BLaER1 treated with 17β-estradiol and CSF1 and Interleukin-3, amounts not matched to agents 10 nM and 100 nM (cell line): ENCODE measurements around the gene FARS2.
A peak's percentile ranks its signal among the peaks of the same experiment; 100 is the strongest.

ENCODE experiments used
- H3K27ac ChIP-seq, 11 experiments: shearing (Covaris generic); formaldehyde crosslinking; 2 replicates each; pipeline ENCODE4 v1.8.1; 2022
- H3K27me3 ChIP-seq, 11 experiments: shearing (Covaris generic); formaldehyde crosslinking; 2 replicates each; pipeline ENCODE4 v1.8.1; 2022
- H3K36me3 ChIP-seq, 11 experiments: shearing (Covaris generic); formaldehyde crosslinking; 2 replicates each; pipeline ENCODE4 v1.8.1; 2022
- H3K4me1 ChIP-seq, 10 experiments: shearing (Covaris generic); formaldehyde crosslinking; 2 replicates each; pipeline ENCODE4 v1.8.1; 2022
- H3K4me2 ChIP-seq, 11 experiments: shearing (Covaris generic); formaldehyde crosslinking; 2 replicates each; pipeline ENCODE4 v1.8.1; 2022
- H3K4me3 ChIP-seq, 10 experiments: shearing (Covaris generic); formaldehyde crosslinking; 2 replicates each; pipeline ENCODE4 v1.8.1; 2022
- H3K9ac ChIP-seq, 11 experiments: shearing (Covaris generic); formaldehyde crosslinking; 2 replicates each; pipeline ENCODE4 v1.8.1; 2022
- H3K9me3 ChIP-seq, 11 experiments: shearing (Covaris generic); formaldehyde crosslinking; replicated peaks in 1 of 11; 2 replicates each; pipeline ENCODE4 v1.8.1; 2022
- H4K20me1 ChIP-seq, 11 experiments: shearing (Covaris generic); formaldehyde crosslinking; 2 replicates each; pipeline ENCODE4 v1.8.1; 2022
- Cebpa-rat ChIP-seq, 11 experiments: shearing (Covaris generic); IDR thresholded peaks; 2 replicates each; pipeline ENCODE4 v1.8.1; 2022

The FARS2 gene

DNA sequence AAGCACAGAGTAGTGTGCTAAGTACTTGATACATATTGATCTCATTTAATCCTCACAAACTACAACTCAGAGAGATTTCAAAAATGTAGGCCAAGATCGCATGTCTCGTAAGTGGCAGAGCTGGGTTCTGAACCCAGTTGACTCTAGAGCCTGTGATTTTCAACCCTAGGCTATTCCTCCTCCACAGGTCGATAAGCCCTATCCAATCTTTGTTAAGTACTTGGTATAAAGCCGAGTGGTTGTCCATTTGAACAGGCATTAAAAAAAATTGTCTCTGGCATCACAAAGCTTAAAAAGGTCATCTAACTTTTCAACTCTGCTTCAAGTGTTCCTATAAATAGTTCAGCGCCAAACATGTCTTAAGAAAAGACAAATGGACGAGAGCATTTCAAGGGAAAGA, 38.0 kb upstream of the FARS2 start:
- H3K9me3 ChIP-seq = no peaks in the 10 kb centered on the region
- peaks cover 0 to 36% (median 0%) of the 10 kb centered on the region in 11 experiments; a peak in 5 of 22 replicates for H4K20me1 ChIP-seq
- peaks cover 0 to 46% (median 16%) of the 10 kb centered on the region in 11 experiments; a peak in 12 of 22 replicates for H3K36me3 ChIP-seq
- no peaks in the 10 kb centered on the region for H3K27me3 ChIP-seq
- no peak overlapping the region for H3K4me3 ChIP-seq
- no peak overlapping the region for H3K9ac ChIP-seq
- peaks cover 0 to 22% (median 17%) of the 10 kb centered on the region in 10 experiments; a peak in 14 of 20 replicates for H3K4me1 ChIP-seq
- H3K4me2 ChIP-seq = no peak overlapping the region
- no peak for TF ChIP-seq Cebpa-rat (IDR thresholded peaks at IDR 0.05)
- no peak overlapping the region for H3K27ac ChIP-seq

GRCh38 chr6:5229356-5229755, 32.0 kb upstream of the FARS2 start:
- no peaks in the 10 kb centered on the region for H3K27me3 ChIP-seq
- H4K20me1 ChIP-seq = peaks cover 0 to 65% (median 4%) of the 10 kb centered on the region in 11 experiments; a peak in 12 of 22 replicates
- no peak overlapping the region for H3K9ac ChIP-seq
- no peaks in the 10 kb centered on the region for H3K9me3 ChIP-seq
- H3K36me3 ChIP-seq = peaks cover 0 to 36% (median 19%) of the 10 kb centered on the region in 11 experiments; a peak in 13 of 22 replicates
- no peak overlapping the region for H3K27ac ChIP-seq
- peaks cover 0 to 11% (median 0%) of the 10 kb centered on the region in 10 experiments; a peak in 6 of 20 replicates for H3K4me1 ChIP-seq
- H3K4me3 ChIP-seq = no peak overlapping the region
- H3K4me2 ChIP-seq = no peak overlapping the region
- TF ChIP-seq Cebpa-rat (IDR thresholded peaks at IDR 0.05) = no peak

GRCh38 chr6:5230081-5230480, 31.2 kb upstream of the FARS2 start:
- H3K36me3 ChIP-seq = peaks cover 0 to 43% (median 19%) of the 10 kb centered on the region in 11 experiments; a peak in 14 of 22 replicates
- H3K9ac ChIP-seq = no peak overlapping the region
- no peak overlapping the region for H3K4me2 ChIP-seq
- no peaks in the 10 kb centered on the region for H3K9me3 ChIP-seq
- H3K4me3 ChIP-seq = no peak overlapping the region
- H3K27ac ChIP-seq = no peak overlapping the region
- peaks cover 0 to 18% (median 0%) of the 10 kb centered on the region in 10 experiments; a peak in 6 of 20 replicates for H3K4me1 ChIP-seq
- no peaks in the 10 kb centered on the region for H3K27me3 ChIP-seq
- no peak for TF ChIP-seq Cebpa-rat (IDR thresholded peaks at IDR 0.05)
- H4K20me1 ChIP-seq = peaks cover 0 to 72% (median 4%) of the 10 kb centered on the region in 11 experiments; a peak in 12 of 22 replicates

DNA sequence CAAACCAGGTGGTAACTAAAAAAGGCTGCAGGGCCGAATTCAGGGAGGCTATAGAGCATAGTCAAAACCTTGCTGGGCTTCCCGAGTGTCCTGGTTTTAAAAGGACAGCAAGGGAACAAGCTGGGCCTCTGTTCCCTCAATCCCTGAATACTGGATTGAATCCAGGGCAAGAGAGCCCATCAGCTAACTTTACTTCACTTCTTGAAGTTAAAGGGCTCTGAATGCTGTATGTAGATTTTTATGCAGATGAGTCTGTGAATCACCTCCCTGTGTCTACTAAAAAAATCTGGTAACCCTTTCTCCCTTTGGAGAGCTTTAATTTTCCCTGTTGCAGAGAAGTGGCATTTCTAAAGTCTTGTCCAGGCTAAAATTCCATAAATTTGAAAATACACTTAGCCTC, 30.0 kb upstream of the FARS2 start:
- no peak for TF ChIP-seq Cebpa-rat (IDR thresholded peaks at IDR 0.05)
- Histone ChIP-seq H3K36me3 (peaks cover 0 to 52% (median 25%) of the 10 kb centered on the region in 11 experiments; a peak in 18 of 22 replicates), H4K20me1 (peaks cover 0 to 72% (median 4%) of the 10 kb centered on the region in 11 experiments; a peak in 12 of 22 replicates), H3K4me2 (peak overlapping the region in 1 of 11 experiments; percentile 42; a peak in 1 of 22 replicates), H3K9me3 (no peaks in the 10 kb centered on the region), H3K4me3 (no peak overlapping the region), H3K27me3 (no peaks in the 10 kb centered on the region), H3K9ac (no peak overlapping the region), H3K27ac (no peak overlapping the region), H3K4me1 (peaks cover 0 to 25% (median 0%) of the 10 kb centered on the region in 10 experiments; a peak in 6 of 20 replicates)

DNA sequence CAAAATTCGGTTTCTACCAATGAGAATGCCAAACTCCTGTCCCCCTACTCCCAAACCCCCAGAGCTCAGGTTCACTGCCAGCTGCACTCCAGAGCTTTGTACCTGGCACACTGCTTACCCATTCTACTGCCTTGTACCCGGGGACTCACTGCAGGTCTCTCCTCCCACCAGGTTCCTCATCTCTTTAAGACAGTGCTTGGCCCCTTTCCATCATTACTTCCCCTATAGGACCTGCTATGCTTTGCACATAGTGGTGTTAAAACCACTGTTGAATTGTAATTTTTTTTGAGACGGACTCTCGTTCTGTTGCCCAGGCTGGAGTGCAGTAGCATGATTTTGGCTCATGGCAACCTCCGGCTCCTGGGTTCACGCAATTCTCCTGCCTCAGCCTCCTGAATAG, 26.4 kb upstream of the FARS2 start:
- Histone ChIP-seq H3K27me3 (no peaks in the 10 kb centered on the region), H3K9me3 (no peaks in the 10 kb centered on the region), H3K36me3 (peaks cover 8 to 72% (median 27%) of the 10 kb centered on the region in 11 experiments; a peak in 21 of 22 replicates), H4K20me1 (peaks cover 0 to 92% (median 12%) of the 10 kb centered on the region in 11 experiments; a peak in 13 of 22 replicates), H3K9ac (no peak overlapping the region), H3K27ac (no peak overlapping the region), H3K4me3 (no peak overlapping the region), H3K4me1 (peaks cover 0 to 25% (median 0%) of the 10 kb centered on the region in 10 experiments; a peak in 6 of 20 replicates), H3K4me2 (peak overlapping the region in 2 of 11 experiments; percentile 42 to 71; a peak in 3 of 22 replicates)
- no peak for TF ChIP-seq Cebpa-rat (IDR thresholded peaks at IDR 0.05)

DNA sequence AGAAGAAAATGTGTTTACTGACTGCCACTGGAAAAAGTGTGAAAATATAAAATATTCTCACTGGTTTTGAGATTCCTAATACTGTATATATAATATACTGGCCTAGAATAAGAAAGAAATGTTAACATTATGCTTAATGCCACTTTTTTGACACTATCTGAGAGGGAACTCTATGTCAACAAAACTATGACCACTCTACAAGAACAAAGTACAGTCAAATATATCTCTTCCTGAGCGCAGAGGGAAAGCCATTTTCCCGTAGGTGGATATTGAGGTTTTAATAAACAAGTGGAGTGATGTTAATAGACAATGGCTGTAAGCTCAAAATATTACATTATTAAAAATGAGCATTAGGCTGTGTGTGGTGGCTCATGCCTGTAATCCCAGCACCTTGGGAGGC, 25.5 kb upstream of the FARS2 start:
- no peaks in the 10 kb centered on the region for H3K9me3 ChIP-seq
- no peaks in the 10 kb centered on the region for H3K27me3 ChIP-seq
- no peak overlapping the region for H3K4me2 ChIP-seq
- H3K4me1 ChIP-seq = peaks cover 0 to 20% (median 0%) of the 10 kb centered on the region in 10 experiments; a peak in 6 of 20 replicates
- peaks cover 0 to 92% (median 14%) of the 10 kb centered on the region in 11 experiments; a peak in 13 of 22 replicates for H4K20me1 ChIP-seq
- no peak overlapping the region for H3K27ac ChIP-seq
- H3K4me3 ChIP-seq = no peak overlapping the region
- no peak overlapping the region for H3K9ac ChIP-seq
- no peak for TF ChIP-seq Cebpa-rat (IDR thresholded peaks at IDR 0.05)
- peaks cover 8 to 81% (median 33%) of the 10 kb centered on the region in 11 experiments; a peak in 21 of 22 replicates for H3K36me3 ChIP-seq

DNA sequence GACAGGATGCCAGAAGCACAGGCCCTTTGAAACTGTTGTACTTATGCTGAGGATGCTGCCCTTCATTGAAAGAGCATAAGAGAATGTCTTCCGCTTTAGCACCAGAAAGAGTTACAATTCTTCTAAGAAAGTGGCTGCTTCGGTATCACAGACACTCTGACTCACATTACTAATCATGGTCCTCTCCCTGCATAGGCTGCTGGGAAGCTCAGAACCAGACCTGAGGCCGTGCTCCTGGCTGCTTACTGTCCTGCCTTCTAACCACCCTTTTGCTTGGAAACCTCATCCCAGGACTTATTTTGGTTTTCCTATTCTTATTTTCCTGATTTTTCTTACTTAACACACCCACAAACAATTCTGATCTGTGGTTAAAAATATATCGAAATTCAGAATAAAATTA, 23.5 kb upstream of the FARS2 start:
- Histone ChIP-seq H3K27ac (no peak overlapping the region), H3K4me1 (peaks cover 0 to 16% (median 0%) of the 10 kb centered on the region in 10 experiments; a peak in 3 of 20 replicates), H3K4me3 (no peak overlapping the region), H3K9me3 (no peaks in the 10 kb centered on the region), H3K27me3 (no peaks in the 10 kb centered on the region), H3K36me3 (peaks cover 8 to 75% (median 41%) of the 10 kb centered on the region in 11 experiments; a peak in 21 of 22 replicates), H3K4me2 (no peak overlapping the region), H4K20me1 (peaks cover 0 to 81% (median 18%) of the 10 kb centered on the region in 11 experiments; a peak in 12 of 22 replicates), H3K9ac (no peak overlapping the region)
- no peak for TF ChIP-seq Cebpa-rat (IDR thresholded peaks at IDR 0.05)

- Histone ChIP-seq H3K4me1 (peaks cover 0 to 16% (median 0%) of the 10 kb centered on the region in 10 experiments; a peak in 3 of 20 replicates), H3K9me3 (no peaks in the 10 kb centered on the region), H4K20me1 (peaks cover 0 to 80% (median 18%) of the 10 kb centered on the region in 11 experiments; a peak in 12 of 22 replicates), H3K4me3 (no peak overlapping the region), H3K36me3 (peaks cover 8 to 70% (median 39%) of the 10 kb centered on the region in 11 experiments; a peak in 21 of 22 replicates), H3K27ac (no peak overlapping the region), H3K4me2 (no peak overlapping the region), H3K9ac (no peak overlapping the region), H3K27me3 (no peaks in the 10 kb centered on the region)
- no peak for TF ChIP-seq Cebpa-rat (IDR thresholded peaks at IDR 0.05)
Measured at GRCh38 chr6:5238336-5238735, 23.0 kb upstream of the FARS2 start.

DNA sequence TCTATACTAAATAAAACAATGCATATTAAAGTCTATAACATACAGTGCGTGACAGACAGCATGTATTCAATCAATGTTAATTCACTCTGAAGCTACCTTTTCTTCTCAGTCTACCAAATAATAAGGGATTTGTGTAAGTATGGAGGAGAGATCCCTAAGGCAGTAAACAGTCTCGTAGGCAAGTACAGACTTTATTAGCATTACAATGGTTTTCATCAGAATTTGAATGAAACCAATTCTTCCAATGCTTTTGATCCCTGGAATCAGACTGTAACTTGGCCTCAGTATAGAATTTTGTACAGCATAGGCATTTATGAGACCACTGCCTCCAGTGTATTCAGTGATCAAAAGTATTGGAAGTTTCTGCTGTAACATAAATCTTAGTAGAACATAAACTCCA, 20.1 kb upstream of the FARS2 start:
- no peak for TF ChIP-seq Cebpa-rat (IDR thresholded peaks at IDR 0.05)
- Histone ChIP-seq H3K4me3 (no peak overlapping the region), H3K36me3 (peaks cover 8 to 60% (median 35%) of the 10 kb centered on the region in 11 experiments; a peak in 21 of 22 replicates), H3K9ac (no peak overlapping the region), H3K9me3 (no peaks in the 10 kb centered on the region), H3K27me3 (no peaks in the 10 kb centered on the region), H4K20me1 (peaks cover 0 to 86% (median 29%) of the 10 kb centered on the region in 11 experiments; a peak in 16 of 22 replicates), H3K4me1 (peaks cover 0 to 8% (median 0%) of the 10 kb centered on the region in 10 experiments; a peak in 4 of 20 replicates), H3K27ac (no peak overlapping the region), H3K4me2 (no peak overlapping the region)
